Lung microvascular endothelial cell (primary cell): Measurements from ENCODE around the gene STARD13. TPM values are rescaled to one million over a fixed set of nuclear protein-coding genes. Genes with fewer than 3 reads are reported as not detected.
"Not testable (repeated sequence)": the region's sequence is repeated elsewhere in the genome, so short reads cannot be mapped to it uniquely, and the experiment has no call there.

Experiments
- DNase-seq, 2 donors: peaks; one replicate each; pipeline versions ENCODE4 v3.0.0 to v3.0.0-alpha.2; 2010; ENCODE audit warnings: low read depth in 2 of 2
- total RNA-seq: library from RNA; depleted of rRNA; stranded (reverse); fragments of >200 nt; gene quantifications from 2 replicates; pipeline ENCODE4 v1.2.1, GENCODE V29; 2014

Gene STARD13
- total RNA-seq, 1 donor from 2014 or later: 23.6 TPM

DNA sequence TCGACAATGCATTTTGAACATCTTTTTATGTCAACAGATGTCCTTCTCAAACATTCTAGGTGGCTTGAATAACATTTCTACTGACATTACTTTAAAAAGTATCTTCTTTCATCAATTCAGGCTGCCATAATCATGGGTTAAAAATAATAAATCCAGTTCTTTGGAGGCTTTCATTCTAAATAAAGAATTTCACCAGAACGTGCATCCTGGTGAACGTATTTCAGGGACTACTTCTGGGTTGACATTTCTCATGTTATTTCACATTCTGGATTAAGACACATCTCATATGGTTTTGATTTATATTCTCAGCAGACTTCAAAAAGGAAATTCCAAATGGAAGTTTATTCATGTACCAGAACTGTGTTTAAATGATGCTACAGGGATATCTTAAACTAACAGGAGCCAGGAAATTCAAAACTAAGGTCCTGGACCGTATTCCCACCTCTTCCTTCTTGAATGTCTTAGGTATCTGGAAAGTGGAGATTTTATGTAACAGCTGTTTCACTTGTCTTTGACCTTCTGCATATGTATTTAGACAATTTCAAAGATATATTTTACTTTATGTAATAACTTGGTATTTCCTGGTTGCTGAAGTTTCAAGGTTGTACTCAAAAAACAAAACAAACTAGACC is 107.2 kb downstream of the STARD13 start:
- DNase-seq: no peak

DNA sequence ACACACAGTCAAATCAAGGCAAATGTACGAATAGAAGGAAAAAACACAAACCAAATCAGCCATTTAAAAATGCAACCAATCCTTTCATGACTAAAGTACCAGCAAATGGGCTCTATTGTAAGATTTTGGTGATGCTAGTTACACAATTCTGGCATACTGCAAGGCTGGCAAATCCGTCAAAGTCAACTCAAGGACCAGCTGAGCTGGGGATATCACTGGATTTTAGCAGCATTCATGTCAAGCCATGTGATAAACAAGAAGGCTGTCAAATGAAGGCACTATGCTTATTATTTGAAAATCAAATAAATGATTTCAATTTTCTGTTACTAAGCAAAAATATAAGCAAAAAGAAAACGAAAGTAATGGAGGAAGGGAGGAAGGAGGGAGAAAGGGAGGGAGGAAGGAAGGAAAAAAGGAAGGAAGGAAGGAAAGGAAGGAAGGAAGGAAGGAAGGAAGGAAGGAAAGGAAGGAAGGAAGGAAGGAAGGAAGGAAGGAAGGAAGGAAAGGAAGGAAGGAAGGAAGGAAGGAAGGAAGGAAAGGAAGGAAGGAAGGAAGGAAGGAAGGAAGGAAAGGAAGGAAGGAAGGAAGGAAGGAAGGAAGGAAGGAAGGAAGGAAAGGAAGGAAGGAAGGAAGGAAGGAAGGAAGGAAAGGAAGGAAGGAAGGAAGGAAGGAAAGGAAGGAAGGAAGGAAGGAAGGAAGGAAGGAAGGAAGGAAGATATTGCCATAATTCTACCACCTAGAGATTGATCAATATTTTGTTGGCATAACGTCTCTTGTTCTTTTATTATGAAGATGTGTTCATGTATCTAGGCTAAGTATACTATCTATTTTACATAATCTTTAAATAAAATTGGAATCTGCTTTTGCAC is 108.0 kb downstream of the STARD13 start:
- DNase-seq: not testable (repeated sequence)

DNA sequence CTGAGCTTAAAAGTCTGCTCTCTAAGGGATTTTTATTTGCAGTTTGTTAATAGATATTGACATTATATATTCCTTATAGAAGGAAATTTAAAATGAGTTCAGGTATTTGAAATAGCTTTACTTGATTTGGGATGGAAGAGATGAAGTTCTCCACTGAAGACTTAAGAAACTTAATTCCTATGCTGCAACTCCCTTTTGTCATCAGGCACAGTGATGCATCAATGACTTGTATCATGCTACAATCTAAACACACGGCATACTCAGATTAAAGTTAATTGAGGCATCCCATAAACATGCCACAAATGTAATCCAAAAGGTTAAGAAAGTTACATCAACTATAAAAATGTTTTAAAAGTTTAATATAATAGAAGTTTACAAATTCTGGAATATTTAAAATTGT is 109.0 kb downstream of the STARD13 start:
- DNase-seq: no peak

DNA sequence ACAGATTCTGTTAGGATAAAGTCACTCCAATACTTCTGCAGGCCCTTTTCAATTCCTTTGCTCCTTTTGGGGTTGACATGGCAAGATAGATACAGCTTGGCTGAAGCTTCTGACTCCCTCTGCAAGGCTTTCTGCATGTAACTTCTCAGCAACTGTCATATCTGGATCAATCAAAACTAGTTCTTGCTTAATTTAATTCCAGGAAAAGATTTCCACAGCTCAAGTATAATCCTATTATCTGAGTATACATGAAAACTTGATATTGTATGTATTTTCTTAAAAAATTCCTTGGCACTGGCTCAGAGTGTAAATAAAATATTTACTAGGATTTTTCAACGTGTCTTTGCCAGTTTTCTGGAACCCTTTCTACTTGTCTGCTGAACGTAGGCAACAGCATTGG is 109.6 kb downstream of the STARD13 start:
- no peak for DNase-seq

DNA sequence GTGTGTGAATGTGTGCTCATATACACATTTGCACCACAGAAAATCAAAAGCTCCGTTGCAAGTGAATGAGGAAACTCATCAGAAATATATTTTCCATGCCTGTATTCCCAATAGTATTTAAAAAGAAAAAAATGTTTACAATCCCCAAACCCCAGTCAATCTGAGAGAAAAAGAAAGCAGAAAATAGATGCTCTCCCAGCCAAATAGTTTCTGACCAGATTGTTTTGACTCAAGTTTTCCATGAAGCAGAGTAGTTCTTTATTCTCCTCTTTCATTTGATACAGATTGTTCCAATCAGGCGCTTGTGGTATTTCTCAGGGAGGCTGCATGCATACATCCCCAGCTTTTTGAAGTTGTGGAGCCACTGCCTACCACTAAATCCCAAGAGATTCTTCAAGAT is 110.6 kb downstream of the STARD13 start:
- DNase-seq: no peak

DNA sequence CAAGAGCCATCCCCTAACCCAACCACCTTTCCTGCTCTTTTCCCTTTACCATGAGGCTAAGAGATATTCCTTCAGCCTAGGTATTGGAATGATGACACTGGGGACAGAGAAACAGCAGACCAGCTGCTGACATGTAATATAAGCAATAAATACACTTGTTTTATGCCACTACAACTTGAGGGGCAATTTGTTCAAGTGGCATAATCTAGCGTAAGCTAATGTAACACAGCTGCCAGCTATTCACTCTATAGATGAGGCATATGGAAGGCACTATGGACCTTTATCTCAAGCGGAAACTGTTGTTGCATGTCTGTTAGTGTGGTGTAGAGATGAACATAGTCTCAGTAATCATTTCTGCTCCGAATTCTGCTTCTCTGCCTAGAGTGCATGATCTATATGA is 111.1 kb downstream of the STARD13 start:
- DNase-seq: no peak

DNA sequence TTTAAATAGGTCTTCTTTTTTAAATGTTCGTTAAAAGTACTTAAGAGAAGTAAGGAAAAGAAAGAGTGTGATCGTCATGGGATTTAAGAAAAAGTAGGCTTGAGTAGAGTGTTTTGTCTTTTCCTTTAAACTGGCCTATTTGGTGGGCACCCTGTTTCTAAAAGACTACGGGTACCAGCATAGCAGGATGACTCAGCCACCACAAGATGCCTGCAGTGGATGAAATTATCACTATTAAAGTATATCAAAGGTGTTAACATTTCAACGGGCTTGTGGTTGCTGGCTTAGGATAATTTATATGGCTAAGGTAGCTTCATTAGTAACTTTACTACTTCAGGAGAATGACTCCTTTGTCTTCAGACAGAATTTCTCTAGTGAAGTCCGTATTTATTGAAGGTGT is 112.6 kb downstream of the STARD13 start:
- DNase-seq: no peak

DNA sequence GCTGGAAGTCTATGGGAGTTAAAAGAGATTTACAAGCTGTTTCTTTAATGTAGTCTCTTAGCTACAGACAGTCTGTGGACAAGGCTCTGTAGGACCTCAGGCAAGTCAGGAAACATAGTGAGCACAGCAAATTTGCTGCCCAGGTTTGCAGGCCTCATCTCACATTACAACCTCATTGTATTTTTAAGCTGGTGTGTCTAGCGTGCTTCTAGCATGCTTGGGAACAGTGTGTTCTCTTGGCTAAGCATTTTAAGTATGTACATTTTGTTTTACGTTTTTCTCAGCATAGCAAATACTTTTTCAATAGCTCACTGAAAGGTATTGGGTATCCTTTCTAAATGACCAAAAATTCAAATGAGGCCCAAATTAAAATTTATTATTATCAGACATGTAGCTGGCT is 113.2 kb downstream of the STARD13 start:
- no peak for DNase-seq

DNA sequence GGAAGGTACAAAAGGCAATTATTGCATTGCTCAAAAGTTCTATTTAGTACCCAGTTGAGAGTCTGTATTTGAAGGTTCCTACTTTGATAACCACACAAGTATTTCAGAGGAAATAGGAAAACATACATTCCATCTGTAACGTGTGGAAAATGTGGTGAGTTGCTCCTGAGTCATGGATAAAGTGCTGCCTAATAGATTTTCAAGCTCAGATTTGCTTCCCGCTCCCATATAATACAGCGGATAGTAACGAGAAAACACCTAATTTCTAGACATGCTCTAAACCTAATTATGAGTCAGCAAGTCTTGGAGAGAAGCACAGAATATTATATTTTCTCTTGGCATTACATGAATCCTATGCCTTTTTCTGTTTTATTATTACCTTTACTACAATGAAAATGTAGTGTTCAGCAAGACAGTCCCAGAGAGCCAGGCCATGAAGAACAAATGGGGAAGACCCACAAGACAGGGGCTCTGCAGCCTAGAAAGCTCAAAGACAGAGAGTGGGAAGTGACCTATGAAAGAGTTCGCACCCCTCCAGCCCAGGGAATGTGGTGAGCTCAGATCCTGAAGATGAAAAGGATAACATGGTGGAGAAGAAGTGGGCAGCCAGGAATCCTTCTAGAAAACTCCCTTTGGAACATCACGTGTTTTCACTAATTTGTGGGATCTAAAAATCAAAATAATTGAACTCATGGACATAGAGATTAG is 116.1 kb downstream of the STARD13 start:
- peak; percentile 58 to 86 for DNase-seq

DNA sequence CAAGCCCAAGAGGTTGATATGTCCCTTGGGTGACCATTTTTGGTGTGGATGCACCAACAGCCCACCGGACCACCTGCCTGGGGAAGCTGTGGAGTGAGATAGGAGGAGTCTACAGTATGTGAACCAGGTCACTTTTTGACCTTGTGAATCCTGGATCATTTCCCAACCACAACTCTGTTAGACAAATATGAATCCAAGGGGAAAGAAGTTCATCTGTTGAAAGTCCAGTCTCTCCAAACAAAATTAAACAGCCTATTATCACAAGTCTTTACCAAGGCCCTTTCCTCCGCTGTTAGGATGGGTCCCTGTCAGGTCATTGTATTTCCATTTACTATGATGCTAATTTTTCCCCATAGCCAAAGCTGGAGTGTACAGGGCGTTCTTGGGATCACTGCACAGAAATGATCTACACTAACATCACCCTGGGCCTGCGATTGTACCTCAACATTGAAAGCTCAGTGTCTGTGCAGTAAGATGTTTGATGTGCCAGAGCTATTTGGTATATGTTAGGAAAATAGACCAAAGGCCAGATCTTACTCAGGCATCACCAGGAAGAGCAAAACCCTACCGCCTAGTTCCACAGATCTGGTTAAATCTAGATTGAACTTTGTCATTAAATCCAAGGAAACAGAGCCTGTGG is 117.1 kb downstream of the STARD13 start:
- no peak for DNase-seq

DNA sequence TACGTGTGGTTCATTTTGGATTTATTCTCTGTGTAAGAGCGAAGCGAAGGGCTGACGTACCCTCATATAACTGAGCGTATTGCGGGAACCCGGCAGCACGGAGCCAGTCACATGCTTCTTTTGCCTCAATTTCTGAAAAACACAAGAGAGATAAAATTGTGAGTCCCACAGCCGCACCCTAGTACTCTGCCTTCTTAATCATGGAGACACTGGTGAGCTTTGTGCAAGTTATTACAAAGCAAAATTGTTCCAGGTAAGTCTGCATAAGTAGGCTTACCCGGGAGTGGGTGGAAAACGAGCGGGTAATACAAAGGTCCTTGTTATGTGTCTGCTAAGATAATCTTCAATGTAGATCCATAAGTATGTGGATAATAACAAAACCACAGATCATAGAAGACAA is 118.1 kb downstream of the STARD13 start:
- no peak for DNase-seq

DNA sequence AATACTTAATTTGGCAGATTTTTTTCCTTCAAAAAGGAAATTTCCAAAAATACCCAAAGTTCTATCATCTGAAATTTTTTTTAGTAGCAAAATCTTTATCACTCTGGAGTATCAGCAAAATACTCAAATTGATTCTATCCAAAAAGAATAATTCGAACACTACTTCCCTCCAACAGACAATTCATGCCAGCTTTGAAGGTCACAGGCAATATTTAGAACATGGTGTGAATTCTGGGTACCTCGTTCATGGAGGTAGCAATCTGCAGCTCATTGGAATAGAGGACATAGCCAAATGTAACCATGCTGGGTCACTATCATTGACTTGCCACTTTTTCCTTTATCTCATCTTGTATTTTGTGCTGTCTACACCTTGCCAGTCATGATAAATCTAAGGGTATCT is 119.8 kb downstream of the STARD13 start:
- no peak for DNase-seq

DNA sequence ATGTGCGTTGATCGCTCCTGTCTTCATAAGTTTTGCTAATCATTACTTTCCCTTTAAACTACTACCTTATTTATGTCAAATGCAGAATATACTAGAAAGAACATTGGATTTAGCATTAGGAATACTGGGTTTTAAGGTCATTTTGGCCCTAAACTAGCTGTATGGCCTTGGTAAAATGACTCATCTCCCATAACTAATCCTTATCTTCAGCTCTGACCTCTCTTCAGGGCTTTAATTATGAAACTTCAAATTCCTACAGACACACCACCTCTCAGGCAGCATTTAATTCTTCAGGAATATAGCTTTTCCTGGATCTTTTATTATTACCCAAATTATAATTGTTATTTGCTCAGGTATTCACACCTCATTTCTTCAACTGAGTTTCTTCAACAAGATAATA is 121.2 kb downstream of the STARD13 start:
- DNase-seq: no peak

DNA sequence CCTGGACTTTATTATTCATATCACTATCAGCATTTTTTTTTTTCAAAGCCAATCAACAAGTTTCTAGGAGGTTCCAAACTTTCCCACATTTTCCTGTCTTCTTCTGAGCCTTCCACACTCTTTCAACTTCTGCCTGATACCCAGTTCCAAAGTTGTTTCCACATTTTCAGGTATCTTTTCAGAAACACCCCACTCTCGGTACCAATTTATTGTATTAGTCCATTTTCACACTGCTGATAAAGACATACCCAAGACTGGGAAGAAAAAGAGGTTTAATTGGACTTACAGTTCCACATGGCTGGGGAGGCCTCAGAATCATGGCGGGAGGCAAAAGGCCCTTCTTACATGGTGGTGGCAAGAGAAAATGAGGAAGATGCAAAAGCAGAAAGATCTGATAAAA is 122.8 kb downstream of the STARD13 start:
- DNase-seq: not testable (repeated sequence)

DNA sequence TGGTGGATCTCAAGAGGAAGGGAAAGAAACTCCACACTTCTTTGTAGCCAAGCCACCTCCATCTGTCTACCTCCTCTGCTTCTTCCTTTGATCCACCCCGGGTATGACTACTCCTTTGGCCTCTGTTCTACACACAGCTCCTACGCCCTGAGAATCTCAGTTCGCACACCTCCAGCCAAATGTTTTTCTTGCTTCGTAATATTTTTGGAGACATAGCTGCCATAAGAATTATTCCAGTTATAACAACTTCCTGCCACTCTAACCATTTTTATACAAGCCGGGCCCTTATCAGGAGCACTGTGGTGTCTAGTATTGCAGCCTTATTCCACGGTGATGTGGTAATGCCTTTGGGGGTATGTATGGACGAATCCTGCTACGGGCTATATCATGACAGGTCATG is 126.7 kb downstream of the STARD13 start:
- no peak for DNase-seq

DNA sequence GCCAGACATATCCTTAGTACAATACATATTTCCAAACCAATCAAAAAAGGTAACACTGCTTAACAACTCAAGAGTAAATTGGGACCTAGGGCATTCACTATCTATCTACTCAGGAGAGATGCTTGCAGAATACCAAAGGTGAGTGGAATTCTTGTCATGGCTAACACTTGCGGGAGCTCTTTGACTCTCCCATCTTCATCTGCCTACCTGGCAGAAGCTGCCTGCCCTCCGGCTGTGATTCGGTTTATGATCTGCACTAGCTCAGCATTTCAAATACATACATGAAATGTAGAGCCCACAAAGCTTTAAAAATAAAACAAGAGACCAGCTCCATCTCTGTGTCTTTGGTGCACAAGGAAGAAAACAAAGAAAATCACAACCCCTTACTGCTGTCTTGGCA is 127.3 kb downstream of the STARD13 start:
- no peak for DNase-seq

DNA sequence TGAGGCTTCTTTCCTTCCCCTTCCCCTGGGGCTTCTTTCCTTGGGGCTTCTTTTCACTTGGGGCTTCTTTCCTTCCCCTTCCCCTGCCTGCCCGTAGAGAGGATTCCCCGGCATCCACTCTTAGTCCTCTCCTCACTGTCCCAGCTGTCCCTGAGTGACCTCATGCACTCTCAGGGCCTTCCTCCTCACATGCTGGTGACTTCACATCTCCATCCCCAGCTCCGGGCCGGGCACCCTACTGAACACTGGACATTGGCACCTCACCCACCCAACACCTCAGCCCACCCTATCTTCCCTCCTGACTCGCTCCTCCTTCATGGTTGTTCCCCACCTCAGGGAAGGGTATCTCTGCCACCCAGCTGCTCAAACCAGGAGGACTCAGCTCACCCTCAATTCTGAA is 130.6 kb downstream of the STARD13 start:
- DNase-seq: no peak

DNA sequence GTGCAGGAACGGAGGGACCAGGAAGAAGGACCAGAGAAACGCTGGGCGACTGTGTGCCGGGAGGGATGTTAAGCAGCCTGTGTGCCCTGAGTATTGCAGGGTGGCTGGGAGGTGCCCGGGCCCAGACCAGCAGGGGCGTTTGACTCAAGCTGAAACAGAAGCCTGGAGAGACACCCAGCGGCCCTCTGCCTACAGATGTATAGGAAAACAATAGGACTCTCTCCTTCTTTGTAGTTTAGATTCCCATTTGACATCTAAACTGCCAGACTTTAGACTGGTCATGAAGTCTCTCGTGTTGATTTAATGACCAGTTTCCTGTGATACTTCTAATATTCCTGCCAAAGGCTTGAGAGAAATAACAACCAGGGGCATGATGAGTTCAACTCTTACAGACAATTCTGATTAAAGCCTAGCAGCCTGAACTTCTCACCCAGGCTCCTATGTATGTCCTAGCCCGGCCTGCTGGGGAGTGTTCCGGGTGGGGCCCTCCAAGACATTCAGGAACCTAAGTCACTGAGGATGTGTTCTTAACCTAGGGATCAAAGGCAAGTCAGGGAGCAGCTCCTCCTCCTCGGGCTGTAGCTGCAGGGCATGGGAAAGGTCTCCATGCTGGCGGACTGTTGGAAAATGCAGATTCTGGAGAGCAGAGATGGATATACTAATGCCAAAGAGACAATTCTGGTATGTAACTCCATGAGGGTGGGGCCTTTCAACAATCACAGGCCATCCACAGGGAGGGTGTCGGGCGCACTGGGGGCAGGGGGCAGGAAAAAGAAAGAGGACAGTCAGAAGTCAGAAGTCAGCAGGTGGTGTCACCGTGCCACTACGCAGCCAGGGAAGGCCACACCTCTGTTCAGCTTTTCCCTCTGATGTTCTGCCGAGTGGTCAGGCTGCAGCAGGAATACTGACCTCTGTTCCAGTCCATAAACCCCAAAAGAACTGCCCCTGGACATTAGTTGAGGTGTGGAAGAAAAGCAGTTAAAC is 131.8 kb downstream of the STARD13 start:
- peak; percentile 91 to 94 for DNase-seq

DNA sequence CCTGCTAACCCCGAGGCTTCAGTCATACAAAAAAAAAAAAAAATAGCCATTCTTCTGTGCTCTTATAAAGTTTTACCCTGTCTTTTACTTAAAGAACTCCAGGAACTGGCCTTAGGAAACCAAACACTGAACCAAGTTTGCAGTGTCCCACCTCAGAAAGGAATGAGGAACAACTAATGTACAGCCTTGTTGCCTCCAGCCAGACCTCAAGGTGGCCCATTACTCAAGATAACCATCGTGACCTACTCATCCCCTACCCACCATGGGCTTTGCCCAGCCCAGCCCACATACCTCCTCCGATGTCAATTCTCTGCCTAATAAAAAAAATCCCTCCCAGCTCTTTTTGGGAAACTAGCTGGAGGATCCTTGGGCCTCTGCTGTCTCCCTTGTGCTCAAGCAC is 133.2 kb downstream of the STARD13 start:
- DNase-seq: no peak

DNA sequence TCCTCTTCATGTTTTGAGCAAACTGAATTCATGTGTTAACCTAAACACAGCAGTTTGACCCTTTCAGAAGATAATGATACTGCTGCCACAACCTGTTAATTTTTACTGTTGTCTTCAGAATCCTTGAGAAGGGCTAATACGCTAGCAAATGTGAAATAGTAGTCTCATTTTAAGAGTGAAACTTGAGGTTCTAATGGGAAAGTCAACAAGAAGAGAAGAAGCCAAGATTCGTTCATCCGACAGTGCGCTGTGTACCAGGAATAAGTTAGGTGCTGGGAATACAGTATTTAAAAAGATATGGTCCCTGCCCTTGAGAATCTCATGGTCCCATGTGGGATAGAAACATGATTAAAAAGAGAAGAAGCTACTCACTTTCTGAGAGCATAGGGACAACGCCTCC is 134.9 kb downstream of the STARD13 start:
- no peak for DNase-seq

DNA sequence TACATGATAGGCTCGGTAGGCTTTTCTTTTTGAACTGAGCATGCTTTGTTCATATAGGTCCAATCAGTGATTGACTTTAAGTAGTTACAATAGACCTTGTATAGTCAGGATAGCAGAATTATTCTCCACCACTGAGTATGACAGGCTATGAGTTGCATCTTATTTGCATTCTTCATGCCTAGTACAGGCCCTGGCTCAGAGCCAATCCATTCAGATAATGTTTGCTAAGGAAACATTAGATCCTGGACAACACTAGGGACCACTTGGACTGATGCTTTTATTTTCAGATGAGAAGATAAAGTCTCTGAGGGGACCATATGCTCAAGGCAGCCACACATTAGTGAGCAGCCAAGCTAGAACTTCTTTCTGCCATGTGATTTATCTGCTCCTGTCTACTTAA is 135.4 kb downstream of the STARD13 start:
- DNase-seq: peak in 1 of 2 donors; percentile 62
